ENCODE data around the gene UTP14C.
"Not testable (repeated sequence)": the region's sequence is repeated elsewhere in the genome, so short reads cannot be mapped to it uniquely, and the experiment has no call there.

Gene UTP14C

DNA sequence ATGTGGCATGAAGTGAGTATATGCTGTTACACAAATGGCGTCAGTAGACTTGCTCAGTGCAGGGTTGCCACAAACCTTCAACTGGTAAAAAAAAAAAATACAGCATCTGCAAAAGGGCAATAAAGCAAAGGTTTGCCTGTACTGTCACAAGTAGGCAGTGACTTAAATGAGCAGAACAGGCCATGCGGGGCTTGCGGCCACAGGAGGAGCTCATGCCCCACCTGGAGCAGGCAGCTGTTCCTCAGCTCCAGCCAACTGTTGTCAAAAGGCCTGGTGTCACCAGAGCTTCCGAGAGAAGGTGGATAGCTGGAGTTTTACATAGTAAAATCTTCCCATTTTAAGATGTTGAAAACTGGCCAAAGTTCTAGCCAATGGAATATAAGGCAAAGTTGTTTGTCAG is 20.9 kb upstream of the UTP14C start:
- no peak for DNase-seq

DNA sequence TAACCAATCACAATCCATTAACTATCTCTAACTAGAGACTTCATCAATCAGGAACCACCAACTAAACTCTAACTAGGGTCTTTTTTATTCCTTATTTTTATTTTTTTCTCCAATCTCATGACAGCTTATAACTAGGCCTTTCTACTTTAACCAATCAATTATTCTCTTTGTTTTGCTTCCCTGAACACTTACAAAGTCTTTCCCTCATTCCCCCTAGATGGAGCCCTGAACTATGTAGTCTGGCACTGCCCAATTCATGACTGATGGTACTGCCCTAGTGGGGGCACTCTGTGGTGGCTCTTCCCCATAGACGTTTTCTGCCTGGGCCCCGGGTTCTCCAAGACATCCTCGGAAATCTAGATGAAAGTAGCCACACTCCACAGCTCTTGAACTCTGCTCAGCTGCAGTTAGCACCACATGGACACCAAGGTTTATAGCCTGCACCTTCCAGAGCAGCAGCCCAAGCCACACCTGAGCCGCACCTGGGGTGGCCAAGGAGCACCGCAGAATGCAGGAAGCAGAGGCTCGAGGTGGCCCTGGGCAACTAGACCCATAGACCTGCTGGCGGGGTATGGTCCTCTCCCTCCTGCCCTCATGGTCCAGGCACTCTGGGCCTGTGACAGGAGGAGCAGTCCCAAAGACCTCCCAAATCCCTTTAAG is 19.9 kb upstream of the UTP14C start:
- no peak for DNase-seq

DNA sequence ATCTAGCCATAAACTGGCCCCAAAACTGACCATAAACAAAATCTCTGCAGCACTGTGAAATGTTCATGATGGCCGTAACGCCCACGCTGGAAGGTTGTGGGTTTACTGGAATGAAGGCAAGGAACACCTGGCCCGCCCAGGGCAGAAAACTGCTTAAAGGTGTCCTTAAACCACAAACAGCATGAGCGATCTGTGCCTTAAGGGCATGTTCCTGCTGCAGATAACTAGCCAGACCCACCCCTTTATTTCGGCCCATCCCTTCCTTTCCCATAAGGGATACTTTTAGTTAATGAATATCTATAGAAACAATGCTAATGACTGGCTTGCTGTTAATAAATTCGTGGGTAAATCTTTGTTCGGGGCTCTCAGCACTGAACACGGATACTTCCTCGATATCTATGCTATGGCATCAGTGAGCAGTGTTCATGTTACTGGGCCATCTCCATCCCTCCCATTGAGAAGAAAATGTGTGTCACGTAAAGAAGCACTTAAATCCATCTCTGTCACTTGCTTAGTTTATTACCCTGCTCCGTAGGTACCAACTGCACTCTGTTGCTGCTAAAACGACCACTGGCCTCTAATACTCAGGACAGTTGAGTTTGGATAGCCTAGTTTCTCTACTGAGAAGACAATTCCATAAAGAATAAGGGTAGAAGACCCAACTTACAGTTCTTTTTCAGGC is 18.5 kb upstream of the UTP14C start:
- DNase-seq: no peak

DNA sequence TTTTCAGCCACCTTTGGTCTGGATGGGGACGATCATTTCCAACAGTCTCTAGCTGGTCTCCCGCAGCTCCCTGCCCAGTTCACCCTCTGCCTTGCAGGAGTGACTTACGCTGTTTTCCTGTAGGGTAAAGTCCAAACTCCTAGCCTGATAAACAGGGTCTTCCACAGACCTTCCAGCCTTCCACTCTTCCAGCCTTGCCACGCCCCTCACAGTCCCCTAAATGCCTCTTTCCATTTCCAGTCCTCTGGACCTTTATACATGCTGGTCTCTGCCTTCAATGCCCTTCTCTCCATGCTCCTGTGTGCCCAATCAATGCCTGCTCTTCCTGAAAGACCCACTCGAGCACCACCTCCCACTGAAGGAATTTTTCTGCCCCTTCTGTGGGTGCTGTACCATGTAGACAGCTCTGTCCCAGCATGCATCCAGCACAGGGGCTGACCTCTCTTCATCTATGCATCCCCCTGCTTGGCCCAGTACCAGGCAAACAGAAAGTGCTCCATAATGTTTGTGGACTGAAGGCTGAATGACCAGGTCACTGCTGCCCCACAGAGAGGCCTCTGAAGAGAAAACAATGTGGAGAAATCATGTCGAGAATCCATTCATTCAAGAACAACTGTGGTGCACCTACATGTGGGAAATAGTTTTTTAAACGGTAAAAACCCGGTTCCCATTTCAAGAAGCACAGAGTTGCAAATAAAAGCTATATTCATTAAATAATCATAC is 17.8 kb upstream of the UTP14C start:
- DNase-seq: no peak

DNA sequence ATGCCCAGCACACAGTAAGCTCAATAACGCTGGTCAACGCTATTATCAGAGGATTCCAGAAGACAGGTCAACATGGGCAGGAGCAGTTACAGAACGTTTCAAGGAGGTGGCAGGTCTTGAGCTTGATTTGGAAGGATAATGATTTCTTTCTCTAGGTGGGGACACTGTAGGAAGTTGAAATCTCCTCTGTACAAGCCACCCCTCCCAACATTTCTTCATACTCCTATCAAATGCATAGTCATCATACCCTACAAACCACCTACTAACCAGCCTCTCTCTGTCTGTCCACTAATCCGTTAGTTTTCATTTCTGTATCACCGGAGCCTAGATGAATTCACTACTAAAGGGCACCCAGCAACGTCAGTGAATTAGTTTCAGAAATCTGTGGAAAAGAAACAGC is 14.5 kb upstream of the UTP14C start:
- DNase-seq: no peak

DNA sequence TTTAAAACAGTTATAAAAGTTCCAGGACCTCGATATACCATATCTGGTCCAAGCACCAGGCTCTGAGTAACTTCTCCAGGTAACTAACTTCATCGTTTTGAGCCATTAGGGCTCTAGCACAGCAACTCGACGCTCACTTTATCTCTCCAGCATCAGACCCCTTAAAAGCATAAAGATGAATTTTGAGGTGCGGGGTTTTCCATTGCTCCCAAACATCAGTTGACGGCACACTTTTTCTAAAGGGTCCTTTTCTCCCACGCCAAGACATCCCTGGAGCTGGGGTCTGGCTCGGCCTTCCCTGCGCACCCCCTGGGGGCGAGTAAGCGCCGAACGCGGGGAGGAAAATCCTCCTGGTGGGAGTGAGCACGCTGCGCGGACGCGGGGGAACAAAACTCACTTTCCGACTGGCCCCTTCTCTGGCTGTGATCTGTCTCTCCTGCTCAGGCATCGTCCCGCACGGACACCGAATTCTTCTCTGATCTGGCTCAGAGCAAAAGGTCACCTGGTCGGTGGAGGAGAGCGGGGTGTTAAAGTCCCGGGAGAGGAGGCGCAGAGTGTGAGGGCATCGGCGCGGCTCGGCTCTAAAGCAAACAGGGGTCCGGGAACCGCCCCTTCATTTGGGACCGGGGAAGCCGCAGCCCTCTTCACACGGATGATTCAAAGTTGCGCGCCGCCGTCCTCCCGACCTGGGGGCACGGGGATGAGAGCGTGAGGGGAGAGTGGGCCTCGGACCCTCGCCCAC is 13.4 kb upstream of the UTP14C start, which contains the start of gene ATP7B:
TSS of gene ATP7B (minus strand) at position 561 of the 742 bp plus-strand sequence. CDS start at position 448, 113 bp downstream.
- no peak for DNase-seq

DNA sequence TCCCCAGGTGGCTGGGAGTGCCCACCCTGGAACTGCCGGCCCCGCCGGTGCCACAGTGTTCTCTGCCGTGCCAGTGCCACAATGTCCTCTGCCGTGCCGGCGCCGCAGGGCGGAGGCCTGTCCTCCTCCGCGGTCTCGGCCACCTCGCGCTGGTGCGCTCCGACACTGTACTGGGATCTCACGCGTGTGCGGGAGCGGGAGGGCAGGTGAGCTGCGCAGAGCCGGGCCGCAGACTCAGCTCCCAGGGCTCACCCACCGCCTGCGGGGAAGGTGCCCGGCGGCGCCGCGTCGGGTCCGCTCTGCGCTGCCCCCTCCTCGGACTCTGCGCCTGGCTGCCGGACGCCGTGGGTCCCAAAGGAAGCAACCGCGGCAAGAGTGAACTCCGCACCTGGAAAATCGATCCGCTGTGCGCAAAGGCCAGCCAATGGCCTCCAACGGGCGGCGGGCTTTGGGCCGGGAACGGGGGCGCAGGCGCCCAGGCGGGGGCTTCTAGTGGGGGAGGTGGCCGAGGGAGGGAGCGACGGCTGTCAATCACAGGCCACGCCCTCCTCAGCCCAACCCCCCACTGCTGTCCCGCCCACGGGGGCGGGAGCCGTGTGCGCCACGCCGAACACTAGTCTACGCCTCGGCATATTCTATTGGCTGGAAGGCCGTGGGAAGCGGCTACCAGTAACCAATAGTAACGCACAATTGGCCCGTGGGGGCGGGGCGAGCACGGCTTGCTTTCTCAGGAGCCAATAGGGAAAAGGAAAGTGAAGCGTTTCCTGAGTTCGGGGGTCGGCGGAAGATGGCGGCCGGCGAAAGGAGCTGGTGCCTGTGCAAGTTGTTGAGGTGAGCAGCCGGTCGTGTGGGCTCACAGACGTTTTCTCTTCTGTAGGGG is 12.6 kb upstream of the UTP14C start, which contains the start of gene ALG11:
TSS of gene ALG11 (plus strand) at position 767 of the 880 bp plus-strand sequence. CDS start at position 788, 21 bp downstream.
- peak; percentile 87 for DNase-seq

DNA sequence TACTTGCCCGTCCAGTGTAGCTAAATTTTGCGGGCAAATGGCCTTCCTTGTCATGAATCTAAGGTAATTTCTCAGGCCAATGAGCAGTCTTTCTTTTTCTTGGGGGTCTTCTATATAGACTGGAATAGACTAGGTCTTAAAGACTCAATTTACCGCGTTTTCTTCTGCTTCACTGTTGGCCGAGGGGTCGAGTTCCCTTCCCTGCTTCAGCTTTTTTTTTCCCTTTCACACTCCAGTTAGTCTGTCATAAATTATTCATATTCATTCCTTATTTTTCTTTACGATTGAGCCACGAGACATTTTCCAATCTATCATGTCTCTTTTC is 12.0 kb upstream of the UTP14C start:
- no peak for DNase-seq

DNA sequence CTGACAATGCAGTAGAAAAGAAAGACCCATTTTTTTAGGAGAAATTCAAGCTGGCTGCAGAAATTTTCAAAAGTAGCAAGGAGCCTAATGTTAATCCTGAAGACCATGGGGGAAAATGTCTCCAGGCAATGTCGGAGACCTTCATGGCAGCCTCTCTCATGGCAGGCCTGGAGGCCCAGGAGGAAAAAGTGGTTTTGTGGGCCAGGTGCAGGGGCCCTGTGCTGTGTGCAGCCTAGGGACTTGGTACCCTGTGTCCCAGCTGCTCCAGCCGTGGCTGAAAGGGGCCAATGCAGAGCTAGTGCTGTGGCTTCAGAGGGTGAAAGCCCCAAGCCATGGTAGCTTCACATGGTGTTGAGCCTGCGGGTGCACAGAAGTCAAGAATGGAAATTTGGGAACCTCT is 8.2 kb upstream of the UTP14C start:
- DNase-seq: no peak

DNA sequence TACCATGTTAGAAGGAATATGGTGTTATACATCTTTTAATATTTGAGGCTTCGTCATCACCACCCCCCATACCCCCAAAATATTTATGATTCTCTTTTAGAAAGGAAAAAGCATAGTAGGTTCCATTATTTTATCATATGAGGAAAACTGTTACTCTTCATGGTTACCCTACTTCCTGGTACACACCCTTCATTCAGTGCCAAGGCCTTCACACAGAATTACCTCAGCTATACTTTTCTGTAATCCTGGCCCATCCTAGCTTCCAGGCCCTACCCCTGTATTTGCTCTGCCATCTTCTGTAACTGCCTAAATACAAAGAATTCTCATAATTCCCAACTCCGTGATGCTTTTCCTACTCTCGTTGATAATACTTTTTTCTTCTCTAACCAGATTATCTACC is 4.3 kb upstream of the UTP14C start:
- DNase-seq: no peak

DNA sequence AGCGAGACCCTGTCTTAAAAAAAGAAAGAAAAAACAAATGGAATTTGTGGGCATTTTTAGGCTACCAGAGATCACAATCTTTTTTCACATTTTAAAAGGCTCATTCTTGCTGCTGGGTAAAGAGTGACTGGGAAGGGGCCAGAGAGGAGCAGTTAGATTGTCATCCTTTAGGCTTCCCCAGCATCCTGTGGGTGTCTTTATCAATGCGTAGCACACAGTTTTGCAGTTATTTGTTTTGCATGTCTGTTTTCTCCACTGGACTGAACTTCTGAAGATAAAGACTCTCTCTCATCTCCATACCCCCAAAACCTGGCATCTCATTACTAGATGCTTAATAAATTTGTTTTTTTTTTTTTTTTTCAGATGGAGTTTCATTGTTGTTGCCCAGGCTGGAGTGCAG is 2.1 kb upstream of the UTP14C start:
- DNase-seq: no peak

DNA sequence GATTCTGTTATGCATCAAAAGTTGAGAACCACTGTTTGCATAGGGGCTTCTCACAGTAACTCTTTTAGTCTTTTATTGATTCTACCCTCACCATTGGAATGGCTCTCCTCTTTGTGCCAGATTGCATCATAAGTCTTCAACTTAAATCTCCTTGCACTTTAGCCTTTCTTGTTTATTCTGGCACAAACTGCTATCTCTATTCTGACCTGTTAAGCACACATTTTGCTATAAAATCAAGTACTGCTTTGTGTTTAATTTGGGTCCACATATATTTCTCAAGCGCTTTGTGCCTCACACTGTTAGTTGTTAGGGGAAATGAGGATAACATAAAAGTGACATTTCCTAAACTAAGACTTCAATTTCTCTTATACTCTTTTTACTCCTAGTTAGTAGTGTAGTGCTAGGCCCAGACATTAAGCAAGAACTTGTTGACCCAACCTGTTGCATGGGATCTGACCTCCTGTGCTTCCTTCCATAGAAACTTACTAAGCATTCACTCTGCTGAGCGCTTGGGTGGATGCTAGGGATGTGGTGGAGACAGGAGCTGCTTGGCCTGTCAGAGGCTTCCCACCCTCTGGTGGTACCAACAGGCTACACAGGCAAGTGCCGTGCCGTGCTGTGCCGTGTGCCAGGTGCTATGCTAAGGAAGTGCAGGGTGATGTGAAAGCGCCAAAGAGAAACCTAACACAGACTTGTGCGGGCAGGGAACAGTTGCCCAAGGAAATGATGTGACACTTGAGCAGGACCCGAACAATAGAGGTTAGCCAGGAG is 1.2 kb downstream of the UTP14C start:
- no peak for DNase-seq

DNA sequence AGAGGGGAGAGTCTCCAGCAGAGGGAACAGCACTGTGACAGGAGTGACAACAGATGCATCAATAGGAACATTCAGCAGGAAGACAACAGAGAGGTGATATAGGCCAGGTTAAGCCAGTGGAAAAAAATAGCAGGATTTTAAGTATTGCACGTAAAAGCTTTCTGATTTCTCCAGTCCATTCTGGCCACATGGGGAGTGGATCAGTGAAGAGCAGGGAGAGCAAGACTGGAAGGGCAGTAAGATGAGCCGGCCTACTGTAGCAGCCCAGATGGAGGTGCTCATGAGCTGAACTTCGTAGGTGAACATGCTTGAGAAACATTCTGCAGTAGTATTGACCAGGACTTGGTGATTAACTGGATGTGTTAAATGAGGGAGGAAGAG is 1.7 kb downstream of the UTP14C start:
- no peak for DNase-seq

DNA sequence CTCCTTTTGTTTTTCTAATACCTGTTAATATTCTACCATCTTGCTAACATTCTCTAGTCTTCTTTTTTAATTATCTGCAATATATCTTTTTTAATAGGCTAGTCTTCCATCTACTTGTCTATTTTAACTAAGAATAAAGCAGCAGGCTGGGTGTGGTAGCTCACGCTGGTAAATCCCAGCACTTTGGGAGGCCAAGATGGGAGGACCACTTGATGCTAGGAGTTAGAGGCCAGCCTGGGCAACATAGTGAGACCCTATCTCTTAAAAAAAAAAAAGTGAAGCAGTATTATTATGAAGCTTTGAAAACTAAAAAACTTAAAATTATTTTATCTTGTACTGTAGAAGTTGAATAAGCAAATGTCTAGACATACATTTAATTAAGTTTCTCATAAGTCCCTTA is 3.3 kb downstream of the UTP14C start:
- DNase-seq: no peak

DNA sequence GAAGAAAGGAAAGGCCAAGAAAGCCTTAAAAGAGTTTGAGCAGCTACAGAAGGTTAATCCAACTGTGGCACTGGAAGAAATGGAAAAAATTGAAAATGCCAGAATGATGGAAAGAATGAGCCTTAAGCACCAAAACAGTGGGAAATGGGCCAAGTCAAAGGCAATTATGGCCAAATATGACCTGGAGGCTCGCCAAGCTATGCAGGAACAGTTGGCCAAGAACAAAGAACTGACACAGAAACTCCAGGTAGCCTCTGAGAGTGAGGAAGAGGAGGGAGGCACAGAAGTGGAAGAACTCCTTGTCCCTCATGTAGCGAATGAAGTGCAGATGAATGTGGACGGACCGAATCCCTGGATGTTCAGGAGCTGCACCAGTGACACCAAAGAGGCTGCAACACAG is 5.1 kb downstream of the UTP14C start:
- no peak for DNase-seq

DNA sequence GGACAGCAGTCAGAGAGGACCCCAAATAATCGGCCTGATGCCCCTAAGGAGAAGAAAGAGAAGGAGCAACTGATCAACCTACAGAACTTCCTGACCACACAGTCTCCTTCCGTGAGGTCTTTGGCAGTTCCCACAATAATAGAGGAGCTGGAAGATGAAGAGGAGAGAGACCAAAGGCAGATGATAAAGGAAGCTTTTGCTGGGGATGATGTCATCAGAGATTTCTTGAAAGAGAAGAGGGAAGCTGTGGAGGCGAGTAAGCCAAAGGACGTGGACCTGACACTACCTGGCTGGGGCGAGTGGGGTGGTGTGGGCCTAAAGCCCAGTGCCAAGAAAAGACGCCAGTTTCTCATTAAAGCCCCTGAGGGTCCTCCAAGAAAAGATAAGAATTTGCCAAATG is 5.9 kb downstream of the UTP14C start:
- not testable (repeated sequence) for DNase-seq

DNA sequence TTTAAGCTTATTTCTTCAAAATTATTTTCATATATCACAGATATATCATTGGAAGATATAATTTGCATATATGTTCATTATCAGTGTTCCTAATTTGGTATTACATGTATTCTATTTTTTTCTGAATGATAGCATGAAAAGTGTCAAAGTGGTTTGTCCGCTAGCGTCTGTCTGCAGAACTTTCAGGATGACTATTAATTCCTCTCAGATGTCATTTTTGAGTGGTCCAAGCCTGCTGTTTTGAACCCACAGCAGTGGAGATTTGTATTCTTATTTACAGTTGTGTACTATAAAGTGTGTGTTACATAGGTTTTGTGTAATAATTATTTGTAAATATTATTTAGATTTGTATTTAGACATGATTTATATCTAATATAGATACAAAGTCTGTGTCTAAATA is 8.5 kb downstream of the UTP14C start:
- DNase-seq: no peak

DNA sequence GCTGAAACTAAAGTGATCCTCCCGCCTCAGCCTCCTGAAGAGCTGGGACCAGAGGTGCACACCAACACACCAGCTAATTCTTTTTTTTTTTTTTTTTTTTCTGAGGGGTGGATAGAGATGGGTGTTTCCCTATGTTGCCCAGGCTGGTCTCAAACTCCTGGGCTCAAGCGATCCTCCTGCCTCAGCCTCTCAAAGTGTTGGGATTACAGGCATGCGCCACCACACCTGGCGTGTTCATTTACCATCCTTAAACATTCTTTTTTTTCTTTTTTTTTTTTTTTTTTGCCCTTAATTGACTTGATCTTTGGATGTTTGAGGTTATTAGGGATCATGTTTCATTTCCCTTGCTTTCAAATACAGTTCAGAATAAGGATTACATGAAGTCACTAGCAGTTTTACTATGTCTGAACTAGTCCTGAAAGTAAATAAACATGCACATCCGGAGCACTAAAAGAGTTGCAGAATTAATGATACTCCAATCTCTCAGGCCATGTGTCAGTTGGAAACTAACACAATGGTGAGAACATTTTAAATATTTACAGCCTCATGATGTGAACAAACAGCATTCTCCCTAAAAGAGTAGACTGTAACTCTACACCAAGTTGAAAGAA is 10.2 kb downstream of the UTP14C start:
- no peak for DNase-seq

DNA sequence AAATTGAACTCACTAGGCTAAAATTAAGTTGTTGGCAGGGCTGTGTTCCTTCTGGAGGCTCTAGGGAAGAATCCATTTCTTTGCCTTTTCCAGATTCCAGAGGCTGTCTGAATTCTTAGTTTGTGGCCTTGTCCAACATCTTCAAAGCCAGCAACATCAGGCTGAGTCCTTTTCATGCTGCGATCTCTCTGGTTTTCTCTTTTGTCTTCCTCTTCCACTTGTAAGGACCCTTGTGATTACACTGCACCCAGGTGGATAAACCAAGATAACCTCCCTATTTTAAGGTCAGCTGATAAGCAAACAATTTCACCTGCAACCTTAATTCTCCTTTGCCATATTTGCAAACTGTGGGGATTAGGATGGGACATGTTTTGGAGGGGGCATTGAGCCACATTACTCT is 11.5 kb downstream of the UTP14C start:
- no peak for DNase-seq

DNA sequence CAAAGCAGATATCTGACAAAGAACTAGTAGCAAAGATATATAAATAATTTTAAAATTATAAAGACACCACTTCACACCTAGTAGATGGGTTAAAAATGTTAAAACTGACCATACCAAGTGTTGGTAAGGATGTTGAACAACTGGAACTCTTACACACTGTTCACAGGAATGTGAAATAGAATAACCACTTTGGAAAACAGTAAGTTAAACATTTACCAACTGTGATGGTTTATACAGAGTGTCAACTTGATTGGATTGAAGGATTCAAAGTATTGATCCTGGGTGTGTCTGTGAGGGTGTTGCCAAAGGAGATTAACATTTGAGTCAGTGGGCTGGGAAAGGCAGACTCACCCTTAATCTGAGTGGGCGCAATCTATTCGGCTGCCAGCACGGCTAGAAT is 19.2 kb downstream of the UTP14C start:
- DNase-seq: no peak

DNA sequence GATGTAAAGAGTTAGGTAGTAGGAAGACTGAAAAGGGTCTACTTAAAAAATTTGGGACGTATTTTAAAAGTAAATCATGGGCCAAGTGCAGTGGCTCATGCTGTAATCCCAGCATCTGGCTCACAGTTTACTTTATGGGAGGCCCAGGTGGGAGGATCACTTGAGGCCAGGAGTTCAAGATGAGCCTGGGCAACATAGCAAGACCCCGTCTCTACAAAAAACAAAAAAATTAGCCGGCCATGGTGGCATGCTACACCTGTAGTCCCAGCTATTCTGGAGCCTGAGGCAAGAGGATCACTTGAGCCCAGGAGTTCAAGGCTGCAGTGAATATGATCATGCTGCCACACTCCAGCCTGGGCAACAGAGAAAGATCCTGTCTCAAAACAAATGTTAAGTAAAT is 23.0 kb downstream of the UTP14C start:
- DNase-seq: no peak
